Activated gamma-delta T cell treated with anti-CD3 and anti-CD28 coated beads, Interleukin-2, amount 50 U/mL, for 16 hours (primary cell): Measurements from ENCODE around the gene ARHGAP8.
"Not testable (repeated sequence)": the region's sequence is repeated elsewhere in the genome, so short reads cannot be mapped to it uniquely, and the experiment has no call there.

Source experiments
- DNase-seq: peaks from one replicate; pipeline ENCODE4 v3.0.0-alpha.2; 2020; ENCODE audit warnings: low read depth

Gene ARHGAP8

DNA sequence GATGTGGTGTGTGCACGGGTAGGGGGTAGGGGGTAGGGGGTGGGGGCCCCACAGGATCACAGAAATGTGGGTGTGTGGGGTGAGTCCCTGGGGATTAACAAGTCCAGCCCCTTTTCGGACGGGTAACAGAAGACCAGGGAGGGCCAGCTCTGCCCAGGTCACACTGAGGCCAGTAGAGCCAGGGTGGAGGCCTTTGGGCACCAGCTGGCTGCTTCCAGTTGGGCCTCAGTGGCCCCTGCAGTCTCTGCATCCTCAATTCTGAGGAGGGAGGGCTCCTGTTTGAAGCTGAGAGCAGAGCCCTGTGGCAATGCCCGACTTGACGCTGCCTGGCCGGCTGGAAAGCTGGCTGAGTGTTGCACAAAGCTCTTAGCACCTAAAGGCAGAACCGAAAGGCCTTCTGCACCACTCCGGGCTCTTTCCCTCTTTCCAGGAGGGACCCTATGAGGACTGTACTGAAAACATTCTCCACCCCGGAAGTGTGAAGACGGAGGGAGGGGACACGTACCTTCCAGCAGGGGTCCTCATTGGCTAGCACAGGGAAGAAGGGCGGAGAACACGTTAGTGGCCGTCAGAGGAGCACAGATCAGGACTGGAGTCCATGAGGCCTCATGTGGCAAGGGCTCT is 137.0 kb downstream of the ARHGAP8 start:
- no peak for DNase-seq

GRCh38 chr22:44890416-44891292 is 138.3 kb downstream of the ARHGAP8 start:
- no peak for DNase-seq

DNA sequence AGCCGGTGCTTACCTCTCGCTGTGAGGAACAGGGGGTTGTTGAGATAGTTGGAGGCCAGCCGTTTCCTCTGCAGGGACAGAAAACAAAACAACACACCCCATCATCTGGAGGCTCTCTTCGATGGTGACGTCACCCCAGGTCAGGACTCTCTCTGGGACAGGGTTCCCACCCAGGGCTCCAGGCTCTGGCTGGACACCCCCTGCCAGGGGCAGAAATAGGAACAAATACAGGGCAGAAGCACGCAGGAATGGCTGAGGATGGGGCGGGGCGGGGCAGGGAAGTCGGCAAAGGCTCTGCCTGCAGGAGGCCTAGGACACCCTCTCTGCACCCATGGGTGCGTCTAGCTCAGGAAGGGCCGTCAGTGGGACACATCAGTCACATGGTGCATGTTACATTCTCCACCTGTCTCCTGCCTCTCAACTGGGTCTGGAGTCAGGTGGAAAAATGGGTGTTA is 138.9 kb downstream of the ARHGAP8 start:
- no peak for DNase-seq

- DNase-seq = no peak
Measured at GRCh38 chr22:44891791-44892190, 139.4 kb downstream of the ARHGAP8 start.

DNA sequence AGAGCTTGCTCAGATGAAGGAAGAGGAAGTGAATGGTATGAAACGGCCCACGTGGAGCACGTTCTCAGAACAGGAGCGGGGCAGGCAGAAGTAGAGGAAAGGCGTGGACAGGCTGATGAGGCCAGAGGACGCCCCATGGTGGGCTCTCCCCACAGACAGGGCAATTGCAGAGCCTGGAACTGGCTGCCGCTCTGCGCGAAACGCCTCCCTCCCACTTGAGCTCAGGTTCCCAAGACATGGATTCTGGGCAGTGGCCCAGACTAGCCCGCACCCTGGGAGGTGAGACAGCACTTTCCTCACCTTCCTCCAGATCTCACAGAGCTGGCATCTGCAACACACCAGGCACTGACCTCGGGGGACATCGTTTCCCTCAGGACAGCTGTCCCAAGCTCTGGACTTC is 139.9 kb downstream of the ARHGAP8 start:
- no peak for DNase-seq

GRCh38 chr22:44892803-44893730 is 140.7 kb downstream of the ARHGAP8 start:
- no peak for DNase-seq

GRCh38 chr22:44893731-44894080 is 141.3 kb downstream of the ARHGAP8 start:
- DNase-seq = no peak

- DNase-seq = no peak
Measured at GRCh38 chr22:44894321-44894720, 141.9 kb downstream of the ARHGAP8 start.

- no peak for DNase-seq
Measured at GRCh38 chr22:44894782-44895181, 142.4 kb downstream of the ARHGAP8 start.

- no peak for DNase-seq
Measured at GRCh38 chr22:44895296-44896055, 143.1 kb downstream of the ARHGAP8 start.

- no peak for DNase-seq
Measured at GRCh38 chr22:44898236-44898635, 145.9 kb downstream of the ARHGAP8 start.

DNA sequence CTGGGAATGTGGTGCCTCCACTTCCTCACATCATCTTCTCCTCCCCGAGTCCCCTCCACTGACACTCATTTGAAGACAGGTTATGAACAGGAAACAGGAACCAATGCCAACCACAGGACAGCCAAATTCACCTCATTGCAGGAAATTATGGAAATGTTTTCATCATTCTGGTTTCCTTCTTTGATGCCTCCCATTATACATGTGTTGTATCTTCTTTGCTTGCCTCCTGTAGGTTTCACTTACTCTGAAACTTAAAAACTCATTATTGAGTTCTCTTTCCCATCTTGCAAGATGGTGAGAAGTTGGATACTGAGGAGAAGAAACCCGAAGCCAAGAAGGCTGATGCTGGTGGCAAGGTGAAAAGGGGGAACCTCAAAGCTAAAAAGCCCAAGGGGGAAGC is 148.9 kb downstream of the ARHGAP8 start:
- DNase-seq = no peak

DNA sequence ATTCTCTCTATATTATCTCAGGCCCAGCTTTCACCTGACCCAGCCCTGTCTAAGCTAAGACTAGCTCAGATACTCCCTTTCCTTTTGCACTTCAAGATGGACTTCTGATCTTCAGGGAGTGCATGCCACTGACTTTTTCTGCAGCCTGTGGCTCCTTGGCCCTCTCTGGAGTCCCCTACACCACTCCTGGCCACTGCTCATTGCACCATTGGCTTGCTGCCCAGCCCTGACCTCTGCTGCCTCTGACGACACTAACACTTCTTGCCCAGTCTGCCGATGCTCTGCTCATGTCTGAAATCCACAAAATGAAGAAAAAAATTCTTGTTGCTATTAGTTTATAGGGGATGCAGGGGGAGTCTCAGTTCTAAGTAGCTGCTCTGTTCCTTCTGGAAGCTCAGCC is 150.8 kb downstream of the ARHGAP8 start:
- not testable (repeated sequence) for DNase-seq

- not testable (repeated sequence) for DNase-seq
Measured at GRCh38 chr22:44904492-44905152, 152.2 kb downstream of the ARHGAP8 start.

DNA sequence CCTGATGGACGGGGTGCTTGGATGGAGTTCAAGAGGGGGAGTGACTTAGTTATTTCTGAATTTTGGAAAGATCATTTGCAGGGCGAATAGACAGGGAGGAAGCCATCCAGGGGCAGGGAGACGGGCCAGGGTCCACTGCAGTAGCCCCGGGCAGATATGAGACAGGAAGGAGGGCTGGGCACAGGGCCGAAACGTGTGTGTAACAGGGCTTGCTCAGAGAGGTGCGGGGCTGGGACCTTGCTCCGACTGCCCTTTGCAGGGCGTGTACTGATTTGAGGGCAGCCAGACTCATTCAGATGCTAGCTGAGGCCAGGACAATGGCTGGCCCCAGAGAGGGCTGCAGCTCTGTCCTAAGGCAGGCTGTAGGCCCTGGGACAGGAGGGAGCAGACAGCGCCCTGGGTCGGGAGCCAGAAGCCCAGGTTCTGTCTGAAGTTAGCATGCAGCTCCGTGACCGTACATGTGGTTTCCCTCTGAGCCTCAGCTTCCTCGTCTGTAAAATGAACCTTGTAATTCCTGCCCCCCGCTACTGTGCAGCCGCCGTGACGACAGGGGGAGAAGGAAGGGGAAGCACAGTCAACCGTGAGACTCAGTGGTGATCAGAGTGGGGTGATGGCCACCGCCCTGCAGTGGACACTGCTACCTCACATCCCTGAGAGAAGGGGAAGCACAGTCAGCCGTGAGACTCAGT is 154.0 kb downstream of the ARHGAP8 start:
- no peak for DNase-seq

DNA sequence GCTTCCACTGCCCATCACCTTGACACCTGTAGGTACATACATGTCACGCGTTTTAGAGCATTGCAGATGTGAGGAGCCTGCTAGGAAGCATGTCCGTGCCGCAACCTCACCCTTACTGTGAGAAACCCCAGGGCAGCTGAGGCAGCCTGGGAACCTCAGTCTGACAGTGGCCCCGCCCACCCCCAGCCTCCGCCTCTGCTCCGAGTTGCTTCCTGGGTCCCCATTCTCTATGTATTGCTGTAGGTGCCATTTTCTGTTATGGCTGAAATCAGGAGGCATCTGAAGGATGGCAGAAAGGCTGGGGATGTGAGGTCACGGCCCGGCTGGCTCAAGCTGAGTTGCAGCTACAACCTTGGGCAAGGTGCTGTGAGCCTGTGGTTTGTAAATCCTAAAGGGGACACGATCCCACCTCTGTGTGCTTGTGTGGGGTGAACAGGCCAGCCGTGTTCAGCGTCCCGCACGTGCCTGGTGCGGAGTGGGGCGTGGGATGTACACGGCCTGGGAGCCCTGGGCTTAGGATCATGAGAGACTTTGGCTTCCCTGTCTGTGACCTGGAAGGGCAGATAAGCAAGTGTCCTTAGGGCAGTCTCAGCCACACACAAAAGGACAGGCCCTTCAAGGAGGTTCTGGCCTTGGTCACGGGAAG is 154.7 kb downstream of the ARHGAP8 start:
- no peak for DNase-seq

GRCh38 chr22:44907765-44908737 is 155.7 kb downstream of the ARHGAP8 start:
- no peak for DNase-seq

GRCh38 chr22:44909241-44909640 is 156.9 kb downstream of the ARHGAP8 start:
- no peak for DNase-seq
